ENCODE results near the gene LCE3B. TPM values are rescaled to one million over a fixed set of nuclear protein-coding genes. Genes with fewer than 3 reads are reported as not detected.
A peak's percentile ranks its signal among the peaks of the same experiment; 100 is the strongest.

LCE3B gene
- total and polyA plus RNA-seq, 9 of the 15 experiments (the other 6 are each of a cell fraction or from before 2014, with no cell fraction given) = not detected

GRCh38 chr1:152646656-152647055 lies 33.0 kb downstream of the LCE3B start (continued):
- no peak for TF ChIP-seq PKNOX1 (IDR thresholded peaks at IDR 0.05)

- DNase-seq (ENCODE audit: extremely low read depth in 1 of 4, low spot score in 3 of 4) = peak; percentile 65 to 75 (median 70)
- H3K9me3 ChIP-seq (replicated peaks; ENCODE audit: control insufficient read depth, insufficient read depth, low read depth, low read length) = no peaks in the 10 kb centered on the region
- peak; percentile 94 for ATAC-seq
- H3K4me3 ChIP-seq = no peak overlapping the region
- peaks cover 3% of the 10 kb centered on the region for H3K9me1 ChIP-seq (ENCODE audit: control insufficient read depth, insufficient read depth, low read length)
- CTCF ChIA-PET (ENCODE audit: low intra/inter-chr PET ratio) = interaction anchor here (0.6 to 1.1 kb wide), 5 partner anchors 129 to 566 kb away, joined by 3 to 8 read pairs (median 3); no protein-coding TSS in a partner anchor
- intact Hi-C loops (cut with micrococcal nuclease) = loop anchor here (1.0 to 10.0 kb wide), 4 partner anchors 91 to 568 kb away; no protein-coding TSS in a partner anchor
- H3K36me3 ChIP-seq (ENCODE audit: control insufficient read depth, insufficient read depth, low read length) = no peaks in the 10 kb centered on the region
- in situ Hi-C loops (cut with MboI) = loop anchor here (10.0 kb wide), 1 partner anchor 571 kb away; no protein-coding TSS in a partner anchor
- no peak overlapping the region for H2AFZ ChIP-seq (ENCODE audit: low read depth, low read length)
- no peaks in the 10 kb centered on the region for H3K79me2 ChIP-seq (ENCODE audit: control insufficient read depth, insufficient read depth, low read length)
- no peaks in the 10 kb centered on the region for H3K27me3 ChIP-seq (ENCODE audit: control insufficient read depth in 2 of 2, insufficient read depth in 2 of 2, low read length in 2 of 2)
- H3K4me1 ChIP-seq (replicated peaks in 1 of 2; ENCODE audit: control insufficient read depth in 2 of 2, insufficient read depth in 2 of 2, low read length in 2 of 2) = no peaks in the 10 kb centered on the region
- no peak overlapping the region for H3K4me2 ChIP-seq (ENCODE audit: insufficient read depth, low read length)
- 1% methylated on average over 9 of the region's 10 CpGs for WGBS (ENCODE audit: insufficient coverage, low coverage, missing lambda C conversion rate)
- H4K20me1 ChIP-seq (replicated peaks; ENCODE audit: control insufficient read depth, insufficient read depth, low read length) = no peaks in the 10 kb centered on the region
- no TSS peak for BruUV-seq (replicated peaks)
- peak; percentile 89 for FAIRE-seq
- H3K27ac ChIP-seq (ENCODE audit: extremely low read depth, low read depth, low read length) = no peak overlapping the region
- POLR2A ChIA-PET = interaction anchor here (0.6 kb wide), 2 partner anchors 54 to 216 kb away, joined by 3 read pairs; partner anchors contain the start of gene LCE4A
- H3K9ac ChIP-seq (ENCODE audit: insufficient read depth in 1 of 2, low read depth in 2 of 2, low read length in 2 of 2) = no peak overlapping the region
- TF ChIP-seq ILK (tag; IDR thresholded peaks at IDR 0.05; ENCODE audit: borderline replicate concordance, low read depth) (no peak), ZNF512 (tag; IDR thresholded peaks at IDR 0.05) (peak; percentile 91), SMC3 (conservative IDR thresholded peaks at IDR 0.05; ENCODE audit: insufficient read depth, low read depth, low read length) (peak; percentile 50), TEAD4 (IDR thresholded peaks at IDR 0.05; ENCODE audit: low read length) (no peak), TEAD4 (CRISPR knock-in tag; IDR thresholded peaks at IDR 0.05; ENCODE audit: borderline replicate concordance) (no peak), RAD21 (CRISPR knock-in tag; conservative IDR thresholded peaks at IDR 0.05 in 1 of 2, IDR thresholded peaks at IDR 0.05 in 1 of 2) (peak; percentile 42 to 54), ZNF384 (IDR thresholded peaks at IDR 0.05; ENCODE audit: low read depth, low read length) (peak; percentile 89), ELF2 (CRISPR knock-in tag; IDR thresholded peaks at IDR 0.05) (no peak), ATF4 (CRISPR knock-in tag; IDR thresholded peaks at IDR 0.05) (no peak), KLF16 (IDR thresholded peaks at IDR 0.05) (peak; percentile 27; the same call in 1 of the 2 replicates)
Observed at GRCh38 chr1:152654110-152654509, 40.5 kb downstream of the LCE3B start.
